Upper lobe of left lung (tissue), 6 donors: ENCODE measurements around the gene TC2N. TPM values are rescaled to one million over a fixed set of nuclear protein-coding genes. Genes with fewer than 3 reads are reported as not detected.

Source experiments
- ATAC-seq, 2 donors: fragments of 200-7000 bp; cut with Tn5 transposase; one replicate each; pipeline ENCODE4 v1.9.1; 2022; ENCODE audit warnings: mild to moderate bottlenecking in 2 of 2, moderate library complexity in 2 of 2; ENCODE audit not compliant: low FRiP score in 2 of 2
- DNase-seq, 2 donors: peaks; one replicate each; pipeline ENCODE4 v3.0.0-alpha.2; 2019 to 2020
- H3K27ac ChIP-seq, 4 donors: fragments of 200-600 bp; sonication (generic); one replicate each; pipeline ENCODE4 v1.5.1; 2016 to 2019
- H3K27me3 ChIP-seq, 4 donors: fragments of 200-600 bp; sonication (generic); one replicate each; pipeline ENCODE4 v1.5.1; 2017 to 2019
- H3K36me3 ChIP-seq, 4 donors: fragments of 200-600 bp; sonication (generic); one replicate each; pipeline ENCODE4 v1.5.1; 2016 to 2019
- H3K4me1 ChIP-seq, 4 donors: fragments of 200-600 bp; sonication (generic); one replicate each; pipeline ENCODE4 v1.5.1; 2018 to 2019
- H3K4me3 ChIP-seq, 4 donors: fragments of 200-600 bp; sonication (generic); one replicate each; pipeline ENCODE4 v1.5.1; 2017 to 2019; ENCODE audit warnings: mild to moderate bottlenecking in 2 of 4, moderate library complexity in 1 of 4
- H3K9me3 ChIP-seq, 4 donors: fragments of 200-600 bp; sonication (generic); one replicate each; pipeline ENCODE4 v1.5.1; 2018 to 2019
- CTCF ChIP-seq, 6 experiments: fragments of 450-650 bp in 4 of 6; fragments of 200-600 bp in 2 of 6; sonication (generic) in 2 of 6; IDR thresholded peaks; one replicate each; pipeline ENCODE4 v1.5.1; 2016 to 2019; ENCODE audit warnings: antibody characterized with exemption in 6 of 6
- EP300 ChIP-seq, 4 donors: sonication (generic); formaldehyde crosslinking; IDR thresholded peaks; one replicate each; pipeline ENCODE4 v1.5.1; 2017; ENCODE audit warnings: antibody characterized with exemption in 4 of 4, control low read depth in 2 of 4
- POLR2A ChIP-seq, 4 donors: fragments of 450-650 bp; IDR thresholded peaks; one replicate each; pipeline ENCODE4 v1.5.1; 2016 to 2017; ENCODE audit warnings: antibody characterized with exemption in 4 of 4, mild to moderate bottlenecking in 2 of 4
- POLR2AphosphoS5 ChIP-seq, 2 donors: sonication (generic); formaldehyde crosslinking; IDR thresholded peaks; one replicate each; pipeline ENCODE4 v1.5.1; 2017; ENCODE audit warnings: antibody characterized with exemption in 2 of 2
- WGBS, 2 donors: methylation state at CpG; one replicate each; pipeline ENCODE4 v1.1.5; 2017 to 2018; 5-methylcytosine and 5-hydroxymethylcytosine counted together
- total RNA-seq, 6 donors: library from RNA; depleted of rRNA in 4 of 6; stranded (reverse); fragments of >200 nt in 4 of 6; gene quantifications; one replicate each; pipeline versions ENCODE4 v1.1.0 to v1.2.1, GENCODE V29; 2016 to 2021
- donor health status: DM: no; HTN: no; CAD: no; lungs with moderate emphysema.
- donor health status: DM: no; HTN: yes; CAD: no; lungs with severe emphysema.

TC2N gene
- total RNA-seq, 6 donors from 2014 or later, result 21.0 to 121 (median 49.6) TPM

- H3K4me1 ChIP-seq, result peaks cover 15 to 22% (median 18%) of the 10 kb centered on the region in 4 donors
- no peak overlapping the region for H3K4me3 ChIP-seq
- no peak for TF ChIP-seq POLR2A (IDR thresholded peaks at IDR 0.05)
- TF ChIP-seq CTCF (IDR thresholded peaks at IDR 0.05), result no peak
- no peak for TF ChIP-seq POLR2AphosphoS5 (IDR thresholded peaks at IDR 0.05)
- DNase-seq, result no peak
- no peaks in the 10 kb centered on the region for H3K9me3 ChIP-seq
- ATAC-seq, result peak in 1 of 2 donors; percentile 27
- WGBS, 2 donors, result 69 to 73% methylated on average over 11 to 13 of the region's 13 CpGs
- peaks cover 0 to 6% (median 0%) of the 10 kb centered on the region in 4 donors for H3K36me3 ChIP-seq
- peak overlapping the region; percentile 33 to 74 (median 66) for H3K27ac ChIP-seq
- H3K27me3 ChIP-seq, result no peaks in the 10 kb centered on the region
These were observed 22.3 kb upstream of the TC2N start for GRCh38 chr14:91889477-91890211.

- H3K27ac ChIP-seq, result peak overlapping the region; percentile 33 to 74 (median 66)
- WGBS, 2 donors, result 84 to 86% methylated on average over 8 to 10 of the region's 10 CpGs
- ATAC-seq, result no peak
- H3K4me3 ChIP-seq, result no peak overlapping the region
- TF ChIP-seq POLR2AphosphoS5 (IDR thresholded peaks at IDR 0.05), result no peak
- TF ChIP-seq EP300 (IDR thresholded peaks at IDR 0.05), result no peak
- TF ChIP-seq POLR2A (IDR thresholded peaks at IDR 0.05), result no peak
- no peak for TF ChIP-seq CTCF (IDR thresholded peaks at IDR 0.05)
- no peaks in the 10 kb centered on the region for H3K27me3 ChIP-seq
- no peaks in the 10 kb centered on the region for H3K9me3 ChIP-seq
- peaks cover 15 to 22% (median 20%) of the 10 kb centered on the region in 4 donors for H3K4me1 ChIP-seq
- DNase-seq, result peak in 1 of 2 donors; percentile 43
- peaks cover 0 to 6% (median 0%) of the 10 kb centered on the region in 4 donors for H3K36me3 ChIP-seq
These were observed 21.5 kb upstream of the TC2N start for GRCh38 chr14:91888641-91889476.

- peaks cover 15 to 33% (median 20%) of the 10 kb centered on the region in 4 donors for H3K4me1 ChIP-seq
- H3K27ac ChIP-seq, result peak overlapping the region in 1 of 4 donors; percentile 32
- WGBS, 2 donors, result 93 to 98% methylated on average over 8 of the region's 8 CpGs
- no peaks in the 10 kb centered on the region for H3K9me3 ChIP-seq
- no peak overlapping the region for H3K4me3 ChIP-seq
- H3K36me3 ChIP-seq, result peaks cover 0 to 6% (median 0%) of the 10 kb centered on the region in 4 donors
- DNase-seq (no peak), ATAC-seq (no peak)
- H3K27me3 ChIP-seq, result no peaks in the 10 kb centered on the region
- TF ChIP-seq CTCF (IDR thresholded peaks at IDR 0.05) (no peak), POLR2A (IDR thresholded peaks at IDR 0.05) (no peak), EP300 (IDR thresholded peaks at IDR 0.05) (no peak), POLR2AphosphoS5 (IDR thresholded peaks at IDR 0.05) (no peak)
These were observed 19.6 kb upstream of the TC2N start for GRCh38 chr14:91886961-91887360.

- peaks cover 0 to 2% (median 0%) of the 10 kb centered on the region in 4 donors for H3K36me3 ChIP-seq
- TF ChIP-seq EP300 (IDR thresholded peaks at IDR 0.05), result no peak
- TF ChIP-seq POLR2A (IDR thresholded peaks at IDR 0.05), result no peak
- no peak for TF ChIP-seq POLR2AphosphoS5 (IDR thresholded peaks at IDR 0.05)
- TF ChIP-seq CTCF (IDR thresholded peaks at IDR 0.05), result no peak
- ATAC-seq (no peak), DNase-seq (no peak)
- WGBS, 2 donors, result 71 to 73% methylated on average over 4 of the region's 4 CpGs
- H3K27me3 ChIP-seq, result no peaks in the 10 kb centered on the region
- peaks cover 15 to 31% (median 19%) of the 10 kb centered on the region in 4 donors for H3K4me1 ChIP-seq
- no peaks in the 10 kb centered on the region for H3K9me3 ChIP-seq
- H3K4me3 ChIP-seq, result no peak overlapping the region
- H3K27ac ChIP-seq, result peak overlapping the region in 3 of 4 donors; percentile 15 to 71 (median 61)
These were observed 18.5 kb upstream of the TC2N start for GRCh38 chr14:91885839-91886238.
